GM12878 (cell line): ENCODE measurements around the gene CCT6B. TPM values are rescaled to one million over a fixed set of nuclear protein-coding genes. Genes with fewer than 3 reads are reported as not detected.

ENCODE experiments used
- ATAC-seq: fragments of 200-7000 bp; cut with Tn5 transposase; 3 replicates; pipeline ENCODE4 v1.9.1; 2020; ENCODE audit warnings: mild to moderate bottlenecking, moderate library complexity
- BruUV-seq: library from RNA; stranded (reverse); fragments of 400-500 nt; replicated peaks from 2 replicates; lab custom pipeline; 2021; lab: Mats Ljungman, UMichigan
- CTCF ChIA-PET: fragments of 300-600 bp; sonication (Branson Sonifier 250); formaldehyde crosslinking; extraction: SDS; loops from one replicate; lab custom pipeline; 2021; ENCODE audit warnings: inconsistent platforms; lab: Yijun Ruan, JAX
- POLR2A ChIA-PET: fragments of 350-600 bp; formaldehyde crosslinking; extraction: SDS; loops from one replicate; lab custom pipeline; 2021; ENCODE audit warnings: inconsistent platforms; lab: Charles Lee
- RAD21 ChIA-PET: fragments of 300-600 bp; sonication (Branson Sonifier 250); formaldehyde crosslinking; loops from one replicate; lab custom pipeline; 2023; ENCODE audit warnings: antibody characterized with exemption; ENCODE audit not compliant: unreplicated experiment; lab: Charles Lee
- SMC1A ChIA-PET: fragments of 300-600 bp; sonication (Branson Sonifier 250); formaldehyde crosslinking; loops from one replicate; lab custom pipeline; 2023; ENCODE audit not compliant: unreplicated experiment, uncharacterized antibody; lab: Charles Lee
- DNase-seq: peaks from one replicate; pipeline ENCODE4 v3.0.0-alpha.2; 2011; ENCODE audit warnings: low read depth, low spot score
- FAIRE-seq: peaks from 3 replicates; lab custom pipeline; 2011; peaks lifted over from hg19 to GRCh38; lab: Jason Lieb, UNC
- H2AFZ ChIP-seq: 2 replicates; pipeline ENCODE4 v1.6.0; 2011; ENCODE audit warnings: low read depth, low read length, control low read depth; ENCODE audit not compliant: control insufficient read depth
- H3K27ac ChIP-seq: 2 replicates; pipeline ENCODE4 v1.5.1; 2011; ENCODE audit warnings: control low read depth; ENCODE audit not compliant: control insufficient read depth, insufficient read depth
- H3K27me3 ChIP-seq, 2 experiments: replicated peaks in 1 of 2; 2 replicates each; pipeline versions ENCODE4 v1.6.0 to v1.6.1; 2011; ENCODE audit warnings: low read length in 1 of 2; ENCODE audit not compliant: control insufficient read depth in 2 of 2, insufficient read depth in 2 of 2
- H3K36me3 ChIP-seq, 2 experiments: 2 replicates each; pipeline ENCODE4 v1.5.1; 2011; ENCODE audit warnings: low read length in 1 of 2; ENCODE audit not compliant: control insufficient read depth in 2 of 2, insufficient read depth in 2 of 2
- H3K4me1 ChIP-seq: 2 replicates; pipeline ENCODE4 v1.6.1; 2011; ENCODE audit warnings: mild to moderate bottlenecking, low read length, moderate library complexity, mixed read lengths; ENCODE audit not compliant: control insufficient read depth, insufficient read depth
- H3K4me2 ChIP-seq: 2 replicates; pipeline ENCODE4 v1.6.0; 2011; ENCODE audit warnings: control low read depth; ENCODE audit not compliant: control insufficient read depth, insufficient read depth
- H3K4me3 ChIP-seq: fragments of 200-600 bp; sonication (generic); 2 replicates; pipeline ENCODE4 v1.5.1; 2016
- H3K79me2 ChIP-seq: 2 replicates; pipeline ENCODE4 v1.6.0; 2011; ENCODE audit warnings: low read length; ENCODE audit not compliant: control insufficient read depth, insufficient read depth
- H3K9ac ChIP-seq: 2 replicates; pipeline ENCODE4 v1.8.0; 2011; ENCODE audit warnings: low read length, control low read depth, mixed read lengths; ENCODE audit not compliant: control insufficient read depth, insufficient read depth
- H3K9me3 ChIP-seq: replicated peaks from 3 replicates; pipeline ENCODE4 v1.5.1; 2011; ENCODE audit warnings: mild to moderate bottlenecking, low read length; ENCODE audit not compliant: control insufficient read depth, insufficient read depth
- H4K20me1 ChIP-seq: 2 replicates; pipeline ENCODE4 v1.6.0; 2011; ENCODE audit not compliant: control insufficient read depth, insufficient read depth
- JUND ChIP-seq: IDR thresholded peaks from 2 replicates; pipeline ENCODE4 v1.6.1; 2012; ENCODE audit warnings: low read depth, mild to moderate bottlenecking, low read length, improper control_type of control experiment, moderate library complexity
- KDM1A ChIP-seq: fragments of 200-600 bp; sonication (generic); IDR thresholded peaks from 2 replicates; pipeline ENCODE4 v1.6.1; 2016; ENCODE audit warnings: borderline replicate concordance
- RCOR1 ChIP-seq: conservative IDR thresholded peaks from 2 replicates; pipeline ENCODE4 v1.6.1; 2012; ENCODE audit warnings: low read depth, low read length, improper control_type of control experiment
- RUNX3 ChIP-seq: IDR thresholded peaks from 2 replicates; pipeline ENCODE4 v1.6.1; 2012; ENCODE audit warnings: low read length, inconsistent platforms
- WGBS: methylation state at CpG from one replicate; pipeline ENCODE4 v1.1.6; 2016; ENCODE audit warnings: low lambda C conversion rate; ENCODE audit not compliant: insufficient replicate concordance, insufficient coverage; ENCODE audit errors: missing lambda C conversion rate; 5-methylcytosine and 5-hydroxymethylcytosine counted together
- in situ Hi-C: fragments of 300-500 bp; cut with MboI; formaldehyde crosslinking; loops from 9 replicates; pipeline ENCODE4 v1.14.3; 2018; ENCODE audit warnings: mixed read lengths
- intact Hi-C: fragments of 100-400 bp; cut with micrococcal nuclease; formaldehyde crosslinking; loops from one replicate; pipeline ENCODE4 v1.14.2; 2022; ENCODE audit not compliant: unreplicated experiment
- polyA plus RNA-seq, 11 experiments: library from polyadenylated mRNA; depleted of rRNA in 4 of 11; unstranded in 6 of 11; stranded (reverse) in 5 of 11; fragments of >200 nt; fragmentation: Nextera tagmentation in 4 of 11; fragmentation: Illumina TruSeq in 1 of 11; extraction: Ambion mirVana in 4 of 11; extraction: Trizol in 1 of 11; gene quantifications; 1 replicate in 1 of 11; 2 replicates in 10 of 11; pipeline versions ENCODE4 v1.2.1 to v1.2.3, GENCODE V29; 2011 to 2016; ENCODE audit warnings: inconsistent platforms in 2 of 11, missing spikeins in 2 of 11, low read depth in 1 of 11
- total RNA-seq, 4 experiments: library from RNA; depleted of rRNA in 3 of 4; stranded (reverse); fragments of >200 nt in 3 of 4; fragmentation: Illumina TruSeq in 1 of 4; extraction: Trizol in 1 of 4; gene quantifications; 2 replicates each; pipeline versions ENCODE4 v1.2.1 to v1.2.3, GENCODE V29; 2013 to 2021
- TF ChIP-seq, protein P1 (sequence below): fragments of 450-650 bp; IDR thresholded peaks from 2 replicates; pipeline ENCODE4 v1.6.1; 2018; ENCODE audit warnings: borderline replicate concordance, mild to moderate bottlenecking; ENCODE audit not compliant: partially characterized antibody

Gene CCT6B
- total and polyA plus RNA-seq, 10 of the 15 experiments (the other 5 are each of a cell fraction or from before 2014, with no cell fraction given): 1.6 to 6.1 (median 2.6) TPM

DNA sequence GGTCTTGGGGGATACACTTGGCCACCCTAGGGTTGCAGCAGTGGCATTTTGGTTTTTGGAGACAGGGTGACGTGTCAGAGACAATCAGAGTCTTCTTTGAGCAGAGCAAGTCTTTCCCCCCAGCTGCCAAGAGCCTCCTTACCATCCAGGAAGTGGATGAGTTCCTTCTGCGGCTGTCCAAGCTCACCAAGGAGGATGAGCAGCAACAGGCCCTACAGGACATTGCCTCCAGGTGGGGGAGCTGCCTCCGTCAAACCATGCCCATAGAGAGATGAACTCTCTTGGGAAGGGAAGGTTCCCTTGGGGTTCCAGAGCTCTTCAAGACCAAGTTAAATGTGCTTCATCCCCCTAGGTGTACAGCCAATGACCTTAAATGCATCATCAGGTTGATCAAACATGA is 30.3 kb upstream of the CCT6B start (continued):
- TF ChIP-seq, protein P1, sequence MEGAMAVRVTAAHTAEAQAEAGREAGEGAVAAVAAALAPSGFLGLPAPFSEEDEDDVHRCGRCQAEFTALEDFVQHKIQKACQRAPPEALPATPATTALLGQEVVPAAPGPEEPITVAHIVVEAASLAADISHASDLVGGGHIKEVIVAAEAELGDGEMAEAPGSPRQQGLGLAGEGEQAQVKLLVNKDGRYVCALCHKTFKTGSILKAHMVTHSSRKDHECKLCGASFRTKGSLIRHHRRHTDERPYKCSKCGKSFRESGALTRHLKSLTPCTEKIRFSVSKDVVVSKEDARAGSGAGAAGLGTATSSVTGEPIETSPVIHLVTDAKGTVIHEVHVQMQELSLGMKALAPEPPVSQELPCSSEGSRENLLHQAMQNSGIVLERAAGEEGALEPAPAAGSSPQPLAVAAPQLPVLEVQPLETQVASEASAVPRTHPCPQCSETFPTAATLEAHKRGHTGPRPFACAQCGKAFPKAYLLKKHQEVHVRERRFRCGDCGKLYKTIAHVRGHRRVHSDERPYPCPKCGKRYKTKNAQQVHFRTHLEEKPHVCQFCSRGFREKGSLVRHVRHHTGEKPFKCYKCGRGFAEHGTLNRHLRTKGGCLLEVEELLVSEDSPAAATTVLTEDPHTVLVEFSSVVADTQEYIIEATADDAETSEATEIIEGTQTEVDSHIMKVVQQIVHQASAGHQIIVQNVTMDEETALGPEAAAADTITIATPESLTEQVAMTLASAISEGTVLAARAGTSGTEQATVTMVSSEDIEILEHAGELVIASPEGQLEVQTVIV: no peak
- no peak for TF ChIP-seq RCOR1
- no peak for TF ChIP-seq JUND

GRCh38 chr17:34990921-34991365 is 29.7 kb upstream of the CCT6B start:
- Histone ChIP-seq H3K9me3 (no peaks in the 10 kb centered on the region), H3K27me3 (no peaks in the 10 kb centered on the region), H3K79me2 (no peaks in the 10 kb centered on the region), H3K9ac (no peak overlapping the region), H2AFZ (no peak overlapping the region), H3K4me2 (0 out of 2 replicates have a peak overlapping the region, but pooled peaks have one; percentile 25), H3K36me3 (peaks cover 11 to 23% of the 10 kb centered on the region in 2 experiments; a peak in 3 of 4 replicates), H3K27ac (no peak overlapping the region), H4K20me1 (no peaks in the 10 kb centered on the region), H3K4me1 (peaks cover 3% of the 10 kb centered on the region; the same call in 1 of the 2 replicates), H3K4me3 (no peak overlapping the region)
- ChIA-PET POLR2A (interaction anchor here (0.6 to 1.1 kb wide), 2 partner anchors 9 to 72 kb away, joined by 3 to 4 read pairs; no protein-coding TSS in a partner anchor), CTCF (interaction anchor here (0.7 to 2.3 kb wide), 4 partner anchors 9 to 756 kb away, joined by 3 to 11 read pairs (median 6); no protein-coding TSS in a partner anchor), SMC1A (interaction anchor here (0.7 to 2.4 kb wide), 8 partner anchors 9 to 130 kb away, joined by 3 to 13 read pairs (median 3); no protein-coding TSS in a partner anchor), RAD21 (interaction anchor here (0.6 to 1.3 kb wide), 4 partner anchors 9 to 448 kb away, joined by 3 read pairs; no protein-coding TSS in a partner anchor)
- DNase-seq (no peak), FAIRE-seq (no peak), ATAC-seq (no peak)
- WGBS: 88% methylated on average over 6 of the region's 6 CpGs
- peak; percentile 62 for TF ChIP-seq RUNX3
- TF ChIP-seq KDM1A: no peak
- in situ Hi-C loops (no loop called here), intact Hi-C loops (no loop called here)
- BruUV-seq: no TSS peak
